Measurements from ENCODE around the gene ASXL2. TPM values are rescaled to one million over a fixed set of nuclear protein-coding genes. Genes with fewer than 3 reads are reported as not detected.
"Not testable (repeated sequence)": the region's sequence is repeated elsewhere in the genome, so short reads cannot be mapped to it uniquely, and the experiment has no call there.

ASXL2 gene
- total RNA-seq, 1 donor from 2014 or later = 22.7 TPM

GRCh38 chr2:25855065-25855464 lies 23.2 kb downstream of the ASXL2 start:
- Mint-ChIP-seq H3K4me3 (no peak overlapping the region), H3K27me3 (ENCODE audit: low read depth) (no peaks in the 10 kb centered on the region), H3K36me3 (ENCODE audit: low read depth) (no peaks in the 10 kb centered on the region), H3K4me1 (peaks cover 5% of the 10 kb centered on the region), H3K27ac (ENCODE audit: unreplicated experiment) (no peak overlapping the region), H3K9me3 (no peaks in the 10 kb centered on the region)
- no peak for DNase-seq (ENCODE audit: low read depth, low spot score)
- TF ChIP-seq CTCF (conservative IDR thresholded peaks at IDR 0.05) = no peak

GRCh38 chr2:25854613-25855012 lies 23.7 kb downstream of the ASXL2 start:
- no peak for TF ChIP-seq CTCF (conservative IDR thresholded peaks at IDR 0.05)
- Mint-ChIP-seq H3K36me3 (ENCODE audit: low read depth) (no peaks in the 10 kb centered on the region), H3K4me1 (peaks cover 5% of the 10 kb centered on the region), H3K27me3 (ENCODE audit: low read depth) (no peaks in the 10 kb centered on the region), H3K9me3 (no peaks in the 10 kb centered on the region), H3K27ac (ENCODE audit: unreplicated experiment) (no peak overlapping the region), H3K4me3 (no peak overlapping the region)
- no peak for DNase-seq (ENCODE audit: low read depth, low spot score)

- no peak overlapping the region for H3K27ac Mint-ChIP-seq (ENCODE audit: unreplicated experiment)
- no peaks in the 10 kb centered on the region for H3K36me3 Mint-ChIP-seq (ENCODE audit: low read depth)
- DNase-seq (ENCODE audit: low read depth, low spot score) = no peak
- no peak overlapping the region for H3K4me3 Mint-ChIP-seq
- no peak for TF ChIP-seq CTCF (conservative IDR thresholded peaks at IDR 0.05)
- H3K27me3 Mint-ChIP-seq (ENCODE audit: low read depth) = no peaks in the 10 kb centered on the region
- H3K9me3 Mint-ChIP-seq = no peaks in the 10 kb centered on the region
- H3K4me1 Mint-ChIP-seq = peaks cover 5% of the 10 kb centered on the region
Measured at GRCh38 chr2:25853038-25853638, 25.1 kb downstream of the ASXL2 start.

- H3K27ac Mint-ChIP-seq (ENCODE audit: unreplicated experiment) = no peak overlapping the region
- H3K27me3 Mint-ChIP-seq (ENCODE audit: low read depth) = no peaks in the 10 kb centered on the region
- no peak for DNase-seq (ENCODE audit: low read depth, low spot score)
- H3K4me1 Mint-ChIP-seq = peaks cover 5% of the 10 kb centered on the region
- H3K9me3 Mint-ChIP-seq = no peaks in the 10 kb centered on the region
- no peaks in the 10 kb centered on the region for H3K36me3 Mint-ChIP-seq (ENCODE audit: low read depth)
- peak; percentile 81 for TF ChIP-seq CTCF (conservative IDR thresholded peaks at IDR 0.05)
- H3K4me3 Mint-ChIP-seq = no peak overlapping the region
Measured at GRCh38 chr2:25851740-25852503, 26.4 kb downstream of the ASXL2 start.

GRCh38 chr2:25850400-25850799 lies 27.9 kb downstream of the ASXL2 start:
- not testable (repeated sequence) for H3K27ac Mint-ChIP-seq (ENCODE audit: unreplicated experiment); H3K36me3 Mint-ChIP-seq (ENCODE audit: low read depth); H3K4me1 Mint-ChIP-seq; H3K27me3 Mint-ChIP-seq (ENCODE audit: low read depth); H3K9me3 Mint-ChIP-seq; DNase-seq (ENCODE audit: low read depth, low spot score); H3K4me3 Mint-ChIP-seq

- not testable (repeated sequence) for H3K36me3 Mint-ChIP-seq (ENCODE audit: low read depth); H3K27ac Mint-ChIP-seq (ENCODE audit: unreplicated experiment); H3K4me1 Mint-ChIP-seq; H3K9me3 Mint-ChIP-seq; H3K27me3 Mint-ChIP-seq (ENCODE audit: low read depth); H3K4me3 Mint-ChIP-seq; DNase-seq (ENCODE audit: low read depth, low spot score)
Measured at GRCh38 chr2:25849350-25849749, 28.9 kb downstream of the ASXL2 start.

Data from neural crest cell (in vitro differentiated cells).